Activated naive CD4-positive, alpha-beta T cell (primary cell): Measurements from ENCODE around the gene KCNA3.

Experiments
- DNase-seq, 4 experiments: peaks; one replicate each; lab custom pipeline; 2025; lab: John Stamatoyannopoulos, UW

KCNA3 gene

GRCh38 chr1:110674337-110675059 is at the start of gene KCNA3:
Gene KCNA3, minus strand, starts transcription at chr1:110674940. Its CDS starts 131 bp downstream, at chr1:110674809.
- peak; percentile 20 to 63 (median 34) for DNase-seq

GRCh38 chr1:110722807-110723206 is 48.1 kb upstream of the KCNA3 start:
- no peak for DNase-seq

GRCh38 chr1:110719908-110720307 is 45.2 kb upstream of the KCNA3 start:
- no peak for DNase-seq

GRCh38 chr1:110718452-110718851 is 43.7 kb upstream of the KCNA3 start:
- DNase-seq: no peak

GRCh38 chr1:110717179-110717578 is 42.4 kb upstream of the KCNA3 start:
- DNase-seq: no peak

- no peak for DNase-seq
Measured at GRCh38 chr1:110714374-110714995, 39.7 kb upstream of the KCNA3 start.

- no peak for DNase-seq
Measured at GRCh38 chr1:110713221-110713620, 38.5 kb upstream of the KCNA3 start.

GRCh38 chr1:110710314-110710713 is 35.6 kb upstream of the KCNA3 start:
- no peak for DNase-seq

- DNase-seq: no peak
Measured at GRCh38 chr1:110708974-110709440, 34.3 kb upstream of the KCNA3 start.

GRCh38 chr1:110707232-110707631 is 32.5 kb upstream of the KCNA3 start:
- DNase-seq: no peak

GRCh38 chr1:110706621-110707020 is 31.9 kb upstream of the KCNA3 start:
- no peak for DNase-seq

- DNase-seq: no peak
Measured at GRCh38 chr1:110702260-110702659, 27.5 kb upstream of the KCNA3 start.

GRCh38 chr1:110700767-110701166 is 26.0 kb upstream of the KCNA3 start:
- DNase-seq: no peak

- no peak for DNase-seq
Measured at GRCh38 chr1:110697606-110698005, 22.9 kb upstream of the KCNA3 start.

- DNase-seq: no peak
Measured at GRCh38 chr1:110696818-110697217, 22.1 kb upstream of the KCNA3 start.

GRCh38 chr1:110690709-110691365 is 16.1 kb upstream of the KCNA3 start:
- DNase-seq: no peak

- DNase-seq: no peak
Measured at GRCh38 chr1:110689868-110690267, 15.1 kb upstream of the KCNA3 start.

GRCh38 chr1:110688514-110688913 is 13.8 kb upstream of the KCNA3 start:
- no peak for DNase-seq

GRCh38 chr1:110687250-110687649 is 12.5 kb upstream of the KCNA3 start:
- DNase-seq: no peak

GRCh38 chr1:110686188-110686587 is 11.4 kb upstream of the KCNA3 start:
- no peak for DNase-seq

GRCh38 chr1:110684491-110684890 is 9.8 kb upstream of the KCNA3 start:
- no peak for DNase-seq

GRCh38 chr1:110682898-110683297 is 8.2 kb upstream of the KCNA3 start:
- DNase-seq: no peak
